Rectal smooth muscle tissue (tissue), 1 donor: ENCODE results near the gene C2orf69.

ENCODE experiments used
- H3K27ac ChIP-seq: one replicate; pipeline ENCODE4 v1.7.0; 2013; ENCODE audit warnings: low read depth, low read length, inconsistent platforms
- H3K27me3 ChIP-seq: one replicate; pipeline ENCODE4 v1.7.0; 2013; ENCODE audit warnings: low read length; ENCODE audit not compliant: control insufficient read depth, insufficient read depth
- H3K36me3 ChIP-seq: one replicate; pipeline ENCODE4 v1.7.0; 2013; ENCODE audit warnings: low read length; ENCODE audit not compliant: control insufficient read depth, insufficient read depth
- H3K4me1 ChIP-seq: one replicate; pipeline ENCODE4 v1.7.0; 2013; ENCODE audit warnings: low read length; ENCODE audit not compliant: control insufficient read depth, insufficient read depth
- H3K4me3 ChIP-seq: one replicate; pipeline ENCODE4 v1.7.0; 2013; ENCODE audit warnings: low read length
- H3K9ac ChIP-seq: one replicate; pipeline ENCODE4 v1.7.0; 2013; ENCODE audit warnings: low read length

Gene C2orf69

GRCh38 chr2:199926806-199927205 lies 15.7 kb downstream of the C2orf69 start:
- no peaks in the 10 kb centered on the region for H3K4me1 ChIP-seq
- H3K27me3 ChIP-seq, result no peaks in the 10 kb centered on the region
- no peak overlapping the region for H3K4me3 ChIP-seq
- H3K27ac ChIP-seq, result no peak overlapping the region
- no peak overlapping the region for H3K9ac ChIP-seq
- no peaks in the 10 kb centered on the region for H3K36me3 ChIP-seq

GRCh38 chr2:199928226-199928625 lies 17.1 kb downstream of the C2orf69 start:
- Histone ChIP-seq H3K27me3 (no peaks in the 10 kb centered on the region), H3K4me3 (no peak overlapping the region), H3K27ac (no peak overlapping the region), H3K9ac (no peak overlapping the region), H3K36me3 (no peaks in the 10 kb centered on the region), H3K4me1 (no peaks in the 10 kb centered on the region)

GRCh38 chr2:199928626-199929025 lies 17.5 kb downstream of the C2orf69 start:
- H3K27ac ChIP-seq, result no peak overlapping the region
- no peak overlapping the region for H3K4me3 ChIP-seq
- no peaks in the 10 kb centered on the region for H3K36me3 ChIP-seq
- H3K9ac ChIP-seq, result no peak overlapping the region
- no peaks in the 10 kb centered on the region for H3K4me1 ChIP-seq
- H3K27me3 ChIP-seq, result no peaks in the 10 kb centered on the region

- no peaks in the 10 kb centered on the region for H3K4me1 ChIP-seq
- no peak overlapping the region for H3K9ac ChIP-seq
- no peaks in the 10 kb centered on the region for H3K36me3 ChIP-seq
- H3K4me3 ChIP-seq, result no peak overlapping the region
- no peaks in the 10 kb centered on the region for H3K27me3 ChIP-seq
- no peak overlapping the region for H3K27ac ChIP-seq
Measured at GRCh38 chr2:199929262-199929661, 18.2 kb downstream of the C2orf69 start.

GRCh38 chr2:199932312-199932855 lies 21.3 kb downstream of the C2orf69 start:
- Histone ChIP-seq H3K4me3 (no peak overlapping the region), H3K9ac (no peak overlapping the region), H3K27me3 (no peaks in the 10 kb centered on the region), H3K4me1 (no peaks in the 10 kb centered on the region), H3K36me3 (peaks cover 2% of the 10 kb centered on the region), H3K27ac (no peak overlapping the region)

GRCh38 chr2:199933466-199933865 lies 22.4 kb downstream of the C2orf69 start:
- Histone ChIP-seq H3K36me3 (peaks cover 2% of the 10 kb centered on the region), H3K27ac (no peak overlapping the region), H3K27me3 (no peaks in the 10 kb centered on the region), H3K9ac (no peak overlapping the region), H3K4me3 (no peak overlapping the region), H3K4me1 (no peaks in the 10 kb centered on the region)

- no peak overlapping the region for H3K4me3 ChIP-seq
- H3K27ac ChIP-seq, result no peak overlapping the region
- H3K36me3 ChIP-seq, result peaks cover 2% of the 10 kb centered on the region
- no peak overlapping the region for H3K9ac ChIP-seq
- H3K4me1 ChIP-seq, result no peaks in the 10 kb centered on the region
- H3K27me3 ChIP-seq, result no peaks in the 10 kb centered on the region
Measured at GRCh38 chr2:199936554-199936953, 25.5 kb downstream of the C2orf69 start.

GRCh38 chr2:199940373-199940772 lies 29.3 kb downstream of the C2orf69 start:
- no peaks in the 10 kb centered on the region for H3K27me3 ChIP-seq
- H3K36me3 ChIP-seq, result peaks cover 2% of the 10 kb centered on the region
- no peak overlapping the region for H3K9ac ChIP-seq
- no peak overlapping the region for H3K27ac ChIP-seq
- no peaks in the 10 kb centered on the region for H3K4me1 ChIP-seq
- H3K4me3 ChIP-seq, result no peak overlapping the region

- H3K27ac ChIP-seq, result no peak overlapping the region
- H3K27me3 ChIP-seq, result no peaks in the 10 kb centered on the region
- H3K9ac ChIP-seq, result no peak overlapping the region
- no peaks in the 10 kb centered on the region for H3K4me1 ChIP-seq
- no peak overlapping the region for H3K4me3 ChIP-seq
- H3K36me3 ChIP-seq, result no peaks in the 10 kb centered on the region
Measured at GRCh38 chr2:199943373-199943772, 32.3 kb downstream of the C2orf69 start.

- Histone ChIP-seq H3K27me3 (no peaks in the 10 kb centered on the region), H3K27ac (no peak overlapping the region), H3K36me3 (peaks cover 2% of the 10 kb centered on the region), H3K9ac (no peak overlapping the region), H3K4me3 (no peak overlapping the region), H3K4me1 (no peaks in the 10 kb centered on the region)
Measured at GRCh38 chr2:199946196-199946595, 35.1 kb downstream of the C2orf69 start.

- Histone ChIP-seq H3K27me3 (no peaks in the 10 kb centered on the region), H3K27ac (no peak overlapping the region), H3K9ac (no peak overlapping the region), H3K4me3 (no peak overlapping the region), H3K36me3 (peaks cover 2% of the 10 kb centered on the region), H3K4me1 (no peaks in the 10 kb centered on the region)
Measured at GRCh38 chr2:199946836-199947235, 35.7 kb downstream of the C2orf69 start.

GRCh38 chr2:199950396-199950795 lies 39.3 kb downstream of the C2orf69 start:
- H3K4me3 ChIP-seq, result no peak overlapping the region
- peaks cover 2% of the 10 kb centered on the region for H3K36me3 ChIP-seq
- no peak overlapping the region for H3K9ac ChIP-seq
- H3K27ac ChIP-seq, result no peak overlapping the region
- no peaks in the 10 kb centered on the region for H3K27me3 ChIP-seq
- H3K4me1 ChIP-seq, result peaks cover 2% of the 10 kb centered on the region

GRCh38 chr2:199951023-199951422 lies 39.9 kb downstream of the C2orf69 start:
- H3K27ac ChIP-seq, result no peak overlapping the region
- H3K27me3 ChIP-seq, result no peaks in the 10 kb centered on the region
- peaks cover 2% of the 10 kb centered on the region for H3K4me1 ChIP-seq

More at GRCh38 chr2:199951023-199951422, 39.9 kb downstream of the C2orf69 start:
- no peak overlapping the region for H3K9ac ChIP-seq
- H3K4me3 ChIP-seq, result no peak overlapping the region
- peaks cover 2% of the 10 kb centered on the region for H3K36me3 ChIP-seq
